ENCODE data around the gene PRSS2. TPM values are rescaled to one million over a fixed set of nuclear protein-coding genes. Genes with fewer than 3 reads are reported as not detected.
"Not testable (repeated sequence)": the region's sequence is repeated elsewhere in the genome, so short reads cannot be mapped to it uniquely, and the experiment has no call there.

The PRSS2 gene
- total RNA-seq, 1 experiment from 2014 or later, result not detected

DNA sequence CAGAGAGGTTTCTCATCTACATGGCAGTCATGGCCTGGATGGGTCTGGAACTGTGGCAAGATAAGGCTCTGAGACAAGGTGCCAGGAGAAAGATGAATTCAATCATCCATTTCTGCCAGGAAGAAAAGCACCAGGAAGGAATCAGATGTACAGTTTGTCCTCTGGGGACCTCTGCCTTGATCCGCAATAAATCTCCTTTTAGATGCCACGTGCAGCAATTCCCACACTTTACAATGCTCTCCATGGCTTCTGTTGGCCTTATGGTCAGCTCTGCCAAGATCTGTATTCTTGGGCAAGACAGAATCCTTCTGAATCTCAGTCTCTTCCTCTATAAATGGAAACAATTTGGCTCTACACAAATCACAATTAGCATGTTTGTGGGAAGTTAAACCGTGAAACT, 12.5 kb upstream of the PRSS2 start:
- not testable (repeated sequence) for DNase-seq (ENCODE audit: low read depth)

- no peak for DNase-seq (ENCODE audit: low read depth)
Observed at GRCh38 chr7:142759433-142759832, 11.3 kb upstream of the PRSS2 start.

DNA sequence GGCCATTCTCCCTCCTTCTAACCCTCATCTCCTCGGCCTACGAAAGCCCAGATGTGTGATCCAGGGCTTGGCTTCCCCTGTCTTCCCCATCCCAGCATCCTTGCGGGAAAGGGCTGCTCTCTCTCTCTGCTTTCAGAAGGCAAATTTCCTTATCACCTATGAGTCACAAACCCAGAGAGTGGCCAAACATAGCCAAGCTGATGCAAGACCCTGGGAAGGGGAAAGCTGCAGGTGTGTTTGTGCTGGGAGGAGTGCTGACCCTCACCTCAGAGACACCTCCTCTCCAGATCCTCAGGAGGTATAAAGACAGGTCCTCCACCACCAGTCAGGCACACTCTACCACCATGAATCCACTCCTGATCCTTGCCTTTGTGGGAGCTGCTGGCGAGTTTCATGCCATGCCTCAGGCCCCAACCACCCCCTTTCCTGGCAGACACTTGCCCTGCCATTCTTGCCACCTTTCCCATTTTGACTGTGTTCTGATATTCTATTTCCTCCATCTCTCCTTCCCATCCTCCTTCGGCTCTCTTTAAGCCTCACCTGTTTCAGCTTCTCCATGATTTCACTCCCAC, 10.6 kb upstream of the PRSS2 start:
- no peak for DNase-seq (ENCODE audit: low read depth)

DNA sequence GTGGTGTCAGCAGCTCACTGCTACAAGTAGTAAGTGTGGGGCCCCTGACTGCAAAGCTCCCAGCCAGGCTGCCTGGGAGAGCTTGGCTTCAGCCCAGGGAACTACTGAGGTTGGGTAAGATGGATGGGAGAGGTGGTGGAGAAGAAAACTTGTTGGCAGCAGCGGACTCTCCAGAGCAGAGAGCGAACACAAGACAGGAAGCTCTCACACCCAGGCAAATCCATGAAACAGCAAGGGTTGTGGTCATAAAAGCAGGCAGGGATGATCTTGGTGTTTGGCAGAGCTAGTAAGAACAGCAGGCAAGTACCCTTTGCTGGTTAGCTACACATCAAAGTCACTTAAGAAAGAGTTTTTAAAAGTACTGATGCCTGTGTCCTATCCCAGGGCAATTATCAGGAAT, 9.2 kb upstream of the PRSS2 start:
- not testable (repeated sequence) for DNase-seq (ENCODE audit: low read depth)

DNA sequence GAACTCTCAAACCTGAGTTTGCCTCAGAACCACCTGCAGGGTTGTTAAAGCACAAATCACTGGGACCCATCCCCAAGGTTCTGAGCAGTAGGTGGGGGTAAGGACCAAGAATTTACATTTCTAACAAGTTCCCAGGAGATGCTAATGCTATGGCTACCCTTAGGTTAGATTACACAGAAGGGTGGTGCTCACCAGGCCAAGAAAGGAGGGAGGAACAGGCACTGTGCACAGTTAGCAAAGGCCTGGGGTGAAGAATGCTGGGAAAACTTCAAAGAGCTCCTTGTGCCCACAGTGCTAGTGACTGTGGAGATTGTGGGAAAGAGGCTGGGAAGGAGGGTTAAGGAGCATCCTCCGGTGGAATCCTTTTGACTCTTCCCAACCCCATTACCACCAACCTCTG, 8.7 kb upstream of the PRSS2 start:
- no peak for DNase-seq (ENCODE audit: low read depth)

DNA sequence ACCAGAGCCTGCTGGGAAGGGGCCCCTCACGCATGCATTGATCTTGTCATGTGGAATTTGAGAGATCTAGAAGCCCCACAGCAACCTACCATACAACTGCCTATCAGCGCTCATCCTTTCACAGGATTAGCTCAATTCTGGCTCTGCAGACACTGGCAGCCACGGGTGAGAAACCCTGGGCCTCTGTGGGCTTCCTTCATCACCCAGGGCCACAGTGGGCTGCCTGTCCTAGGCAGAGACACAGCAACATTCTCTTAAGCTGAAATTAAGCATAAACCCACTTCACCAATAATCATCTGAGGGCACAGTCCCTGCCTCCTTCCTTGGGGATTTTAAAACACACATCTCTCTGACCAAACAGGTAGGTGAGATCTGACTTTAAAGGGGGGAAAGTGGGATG, 3.3 kb upstream of the PRSS2 start:
- DNase-seq (ENCODE audit: low read depth), result no peak

GRCh38 chr7:142767861-142768260, 2.9 kb upstream of the PRSS2 start:
- no peak for DNase-seq (ENCODE audit: low read depth)

GRCh38 chr7:142768885-142769284, 1.9 kb upstream of the PRSS2 start:
- not testable (repeated sequence) for DNase-seq (ENCODE audit: low read depth)

GRCh38 chr7:142771353-142771723, 568 bp downstream of the PRSS2 start:
- DNase-seq (ENCODE audit: low read depth), result no peak

DNA sequence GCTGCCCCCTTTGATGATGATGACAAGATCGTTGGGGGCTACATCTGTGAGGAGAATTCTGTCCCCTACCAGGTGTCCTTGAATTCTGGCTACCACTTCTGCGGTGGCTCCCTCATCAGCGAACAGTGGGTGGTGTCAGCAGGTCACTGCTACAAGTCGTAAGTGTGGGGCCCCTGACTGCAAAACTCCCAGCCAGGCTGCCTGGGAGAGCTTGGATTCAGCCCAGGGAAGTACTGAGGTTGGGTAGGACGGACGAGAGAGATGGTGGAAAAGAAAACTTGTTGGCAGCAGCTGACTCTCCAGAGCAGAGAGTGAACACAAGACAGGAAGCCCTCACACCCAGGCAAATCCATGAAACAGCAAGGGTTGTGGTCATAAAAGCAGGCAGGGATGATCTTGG, 1.3 kb downstream of the PRSS2 start:
- DNase-seq (ENCODE audit: low read depth), result no peak

DNA sequence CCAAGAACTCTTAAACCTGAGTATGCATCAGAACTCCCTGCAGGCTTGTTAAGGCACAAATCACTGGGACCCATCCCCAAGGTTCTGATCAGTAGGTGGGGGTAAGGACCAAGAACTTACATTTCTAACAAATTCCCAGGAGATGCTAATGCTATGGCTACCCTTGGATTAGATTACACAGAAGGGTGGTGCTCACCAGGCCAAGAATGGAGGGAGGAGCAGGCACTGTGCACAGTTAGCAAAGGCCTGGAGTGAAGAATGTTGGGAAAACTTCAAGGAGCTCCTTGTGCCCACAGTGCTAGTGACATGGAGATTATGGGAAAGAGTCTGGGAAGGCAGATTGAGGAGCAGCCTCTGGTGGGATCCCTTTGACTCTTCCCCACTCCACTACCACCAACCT, 1.9 kb downstream of the PRSS2 start:
- DNase-seq (ENCODE audit: low read depth), result no peak

DNA sequence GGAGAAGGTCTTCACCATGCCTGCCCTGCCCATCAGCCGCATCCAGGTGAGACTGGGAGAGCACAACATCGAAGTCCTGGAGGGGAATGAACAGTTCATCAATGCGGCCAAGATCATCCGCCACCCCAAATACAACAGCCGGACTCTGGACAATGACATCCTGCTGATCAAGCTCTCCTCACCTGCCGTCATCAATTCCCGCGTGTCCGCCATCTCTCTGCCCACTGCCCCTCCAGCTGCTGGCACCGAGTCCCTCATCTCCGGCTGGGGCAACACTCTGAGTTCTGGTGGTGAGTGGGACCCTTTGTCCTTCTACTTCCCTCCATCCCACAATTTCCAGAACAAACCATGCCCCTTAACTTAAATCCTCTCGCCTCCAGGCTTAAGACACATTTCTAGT, 2.5 kb downstream of the PRSS2 start:
- DNase-seq (ENCODE audit: low read depth), result no peak

DNA sequence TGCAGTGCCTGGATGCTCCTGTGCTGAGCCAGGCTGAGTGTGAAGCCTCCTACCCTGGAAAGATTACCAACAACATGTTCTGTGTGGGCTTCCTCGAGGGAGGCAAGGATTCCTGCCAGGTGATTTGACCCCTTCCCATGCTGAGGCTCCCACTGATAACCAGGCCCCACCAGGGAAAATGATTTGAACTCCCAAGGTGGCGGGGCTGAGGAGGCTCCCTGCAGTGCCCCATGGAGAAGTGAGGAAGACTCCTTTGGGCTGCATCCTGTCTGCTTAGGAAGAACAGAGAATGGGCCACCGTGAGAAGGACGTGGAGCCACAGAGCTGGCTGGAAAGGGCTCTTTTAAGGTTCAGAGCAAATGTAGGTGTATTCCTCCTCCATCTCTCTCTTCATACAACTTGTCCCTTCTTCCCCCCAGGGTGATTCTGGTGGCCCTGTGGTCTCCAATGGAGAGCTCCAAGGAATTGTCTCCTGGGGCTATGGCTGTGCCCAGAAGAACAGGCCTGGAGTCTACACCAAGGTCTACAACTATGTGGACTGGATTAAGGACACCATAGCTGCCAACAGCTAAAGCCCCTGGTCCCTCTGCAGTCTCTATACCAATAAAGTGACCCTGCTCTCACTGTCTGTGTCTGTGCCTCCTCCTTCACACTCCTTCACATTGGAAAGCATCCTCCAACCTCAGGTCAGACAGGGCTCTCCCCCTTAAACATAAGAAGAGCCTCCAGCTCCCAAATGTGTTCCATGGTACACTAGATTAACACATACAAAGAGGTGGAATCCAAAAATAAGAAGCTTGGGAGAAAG, 3.4 kb downstream of the PRSS2 start:
- DNase-seq (ENCODE audit: low read depth), result no peak

- DNase-seq (ENCODE audit: low read depth), result peak; percentile 27
Observed at GRCh38 chr7:142774826-142775225, 4.1 kb downstream of the PRSS2 start.

DNA sequence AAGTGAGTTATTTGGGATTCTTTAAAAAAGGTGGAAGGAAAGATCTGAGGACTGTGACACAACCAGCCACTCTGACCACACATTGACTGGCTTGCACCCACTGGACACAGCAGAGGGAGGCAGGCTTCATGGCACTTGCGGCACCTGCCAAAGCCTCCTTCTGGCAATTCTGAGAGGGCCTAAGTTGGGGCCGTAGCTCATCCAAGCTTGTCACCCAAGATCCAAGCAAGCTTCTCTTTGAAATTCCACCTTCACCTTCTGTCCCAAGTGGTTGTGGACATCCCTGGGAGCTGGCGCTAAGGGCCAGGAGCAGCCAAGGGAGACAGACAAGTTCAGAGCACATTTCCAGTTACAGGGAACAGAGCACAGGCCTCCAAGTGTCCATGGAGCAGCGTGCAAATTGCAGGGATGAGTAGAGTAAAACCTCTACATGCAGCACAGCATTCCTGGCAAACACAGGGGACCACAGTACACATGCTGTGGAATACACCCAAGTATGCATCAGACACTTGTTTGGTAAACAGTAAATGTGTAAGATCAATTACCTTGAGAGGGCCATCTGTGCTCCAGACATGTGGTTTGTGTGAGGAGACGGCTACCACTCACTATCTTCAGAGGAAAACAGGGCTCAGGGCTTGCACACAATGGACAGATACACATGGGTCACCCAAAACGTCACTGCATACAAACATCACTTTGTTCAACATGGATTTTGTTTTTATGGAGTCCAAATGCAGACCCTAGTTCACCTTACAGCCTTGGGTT, 4.8 kb downstream of the PRSS2 start:
- not testable (repeated sequence) for DNase-seq (ENCODE audit: low read depth)

DNA sequence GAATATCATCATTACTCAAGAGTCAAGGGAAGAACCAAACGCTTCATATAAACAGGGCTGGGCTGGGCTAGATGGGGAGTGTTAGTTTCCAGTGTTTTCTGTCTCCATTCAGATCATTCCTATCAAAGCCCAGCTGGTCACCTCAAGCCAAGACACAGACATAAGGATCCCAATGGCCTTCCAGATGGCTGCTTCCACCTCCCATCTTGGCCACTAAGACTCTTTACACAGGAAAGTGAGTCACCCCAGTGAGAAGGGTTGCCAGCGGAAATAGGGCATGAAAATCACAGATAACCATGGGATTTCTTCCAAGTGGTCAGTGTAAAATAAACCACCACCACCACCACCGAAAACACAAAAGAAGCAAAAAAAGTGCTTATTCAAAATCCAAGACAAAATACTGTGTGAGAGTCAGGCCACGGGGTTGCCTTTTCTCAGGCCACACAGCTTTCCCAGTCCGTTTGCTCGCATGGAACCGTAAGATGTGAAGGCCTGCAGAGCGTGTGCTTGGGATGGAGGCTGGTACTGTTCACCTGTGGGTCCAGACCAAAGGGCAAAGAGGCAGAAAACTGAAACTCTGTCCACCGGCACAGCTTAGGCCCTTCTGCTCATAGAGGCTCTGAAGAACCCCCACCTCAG, 5.6 kb downstream of the PRSS2 start:
- peak; percentile 89 for DNase-seq (ENCODE audit: low read depth)

DNA sequence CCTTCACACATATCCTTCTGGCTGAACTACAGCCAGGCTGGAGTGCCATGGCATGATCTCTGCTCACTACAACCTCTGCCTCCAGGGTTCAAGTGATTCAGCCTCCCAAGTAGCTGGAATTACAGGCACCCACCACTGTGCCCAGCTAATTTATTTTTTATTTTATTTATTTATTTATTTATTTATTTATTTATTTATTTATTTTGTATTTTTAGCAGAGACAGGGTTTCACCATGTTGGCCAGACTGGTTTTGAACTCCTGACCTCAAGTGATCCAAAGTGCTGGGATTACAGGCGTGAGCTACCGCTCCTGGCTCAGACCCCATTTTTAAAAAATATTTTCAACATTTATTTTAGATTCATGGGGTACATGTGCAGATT, 6.1 kb downstream of the PRSS2 start:
- DNase-seq (ENCODE audit: low read depth), result not testable (repeated sequence)

GRCh38 chr7:142777318-142777717, 6.5 kb downstream of the PRSS2 start:
- no peak for DNase-seq (ENCODE audit: low read depth)

- DNase-seq (ENCODE audit: low read depth), result peak; percentile 87
Observed at GRCh38 chr7:142782922-142783900, 12.4 kb downstream of the PRSS2 start.

GRCh38 chr7:142784096-142784495, 13.3 kb downstream of the PRSS2 start:
- DNase-seq (ENCODE audit: low read depth), result no peak

DNA sequence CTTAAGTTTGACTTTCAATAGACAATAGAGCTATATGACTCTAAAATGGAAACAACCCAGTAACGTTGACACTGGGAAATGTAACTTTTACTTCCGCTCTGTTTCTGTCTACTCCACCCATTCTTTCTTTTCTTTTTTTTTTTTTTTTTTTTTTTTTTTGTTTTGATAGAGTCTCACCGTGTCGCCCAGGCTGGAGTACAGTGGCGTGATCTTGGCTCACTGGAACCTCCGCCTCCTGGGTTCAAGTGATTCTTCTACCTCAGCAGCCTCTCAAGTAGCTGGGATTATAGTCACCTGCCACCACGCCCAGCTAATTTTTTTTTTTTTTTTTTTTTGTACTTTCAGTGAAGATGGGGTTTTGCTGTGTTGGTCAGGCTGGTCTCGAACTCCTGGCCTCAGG, 13.9 kb downstream of the PRSS2 start:
- no peak for DNase-seq (ENCODE audit: low read depth)

Measured in HT1080 (cell line).